HG03521 (cell line): Measurements from ENCODE around the gene C11orf24.

Source experiments
- ATAC-seq: cut with Tn5 transposase; IDR thresholded peaks from one replicate; pipeline ENCODE4 v1.9.1; 2021; ENCODE audit warnings: mild to moderate bottlenecking, moderate library complexity; ENCODE audit not compliant: unreplicated experiment

The C11orf24 gene

GRCh38 chr11:68273026-68273738 lies 1.4 kb upstream of the C11orf24 start:
- no peak for ATAC-seq

GRCh38 chr11:68271023-68271780 lies 571 bp downstream of the C11orf24 start:
- ATAC-seq = peak; percentile 14

DNA sequence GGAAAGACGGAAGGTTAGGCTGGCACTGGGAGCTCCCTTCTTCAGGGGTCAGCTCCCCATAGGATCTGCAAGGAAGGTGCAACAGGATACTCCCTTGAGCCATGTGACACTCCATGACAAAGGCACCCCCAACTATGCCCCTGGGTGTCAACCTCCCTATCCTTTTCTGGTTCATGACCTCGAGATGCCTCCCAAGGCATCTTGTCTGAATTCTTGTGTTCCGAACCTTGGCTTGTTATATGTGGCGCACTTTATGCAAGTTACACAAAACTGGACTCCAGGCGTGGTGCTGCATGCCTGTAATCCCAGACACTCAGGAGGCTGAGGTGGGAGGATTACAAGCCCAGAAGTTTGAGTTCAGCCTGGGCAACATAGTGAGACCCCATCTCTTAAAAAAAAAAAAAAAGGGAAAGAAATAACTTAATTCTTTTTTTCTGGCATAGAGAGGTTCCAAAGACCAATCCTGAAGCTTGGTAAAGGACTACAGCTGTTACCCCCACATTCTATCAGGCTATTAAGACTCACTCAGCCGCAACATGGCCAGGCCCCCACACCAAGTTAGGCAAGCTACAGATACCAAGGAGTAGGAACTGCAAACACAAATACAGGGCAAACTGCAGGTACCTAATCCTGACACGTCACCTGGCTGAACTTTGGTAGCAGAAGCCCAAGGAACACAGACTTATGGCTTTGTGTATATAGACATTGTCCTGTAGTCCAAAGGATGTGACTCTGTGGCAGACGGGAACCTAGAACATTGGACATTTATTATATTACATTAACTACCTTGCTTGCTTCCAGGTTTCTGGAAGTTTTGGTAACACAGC lies 1.4 kb downstream of the C11orf24 start:
- ATAC-seq = no peak

DNA sequence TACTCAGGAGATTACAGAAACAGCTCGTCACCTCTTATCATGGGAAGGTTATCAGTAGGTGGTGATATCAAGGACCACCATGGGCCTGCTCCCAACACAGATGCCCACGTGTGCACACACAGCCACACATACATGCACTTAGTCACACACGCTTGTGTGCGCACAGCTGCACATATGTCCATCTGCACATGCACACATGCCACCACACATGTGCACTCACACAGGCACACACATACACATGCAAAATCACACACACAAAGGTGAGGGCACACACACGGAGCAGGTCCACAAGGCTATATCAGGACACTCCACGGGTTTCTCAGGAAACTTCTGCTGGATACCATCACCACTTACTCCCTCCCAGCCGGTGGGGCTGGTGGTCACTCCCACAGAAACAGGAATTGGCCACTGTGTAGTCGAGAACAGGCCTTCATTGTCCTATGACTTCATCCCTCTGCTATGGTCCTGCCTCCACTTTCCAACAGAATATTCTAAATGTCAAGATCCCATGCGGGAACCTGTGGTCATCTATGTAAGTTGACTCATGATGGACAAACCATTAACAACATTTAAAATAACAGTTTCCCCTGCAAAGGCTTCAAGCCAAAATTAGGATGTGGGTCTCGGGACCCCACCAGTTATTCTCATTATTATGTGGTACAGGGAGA lies 2.2 kb downstream of the C11orf24 start:
- ATAC-seq = no peak

DNA sequence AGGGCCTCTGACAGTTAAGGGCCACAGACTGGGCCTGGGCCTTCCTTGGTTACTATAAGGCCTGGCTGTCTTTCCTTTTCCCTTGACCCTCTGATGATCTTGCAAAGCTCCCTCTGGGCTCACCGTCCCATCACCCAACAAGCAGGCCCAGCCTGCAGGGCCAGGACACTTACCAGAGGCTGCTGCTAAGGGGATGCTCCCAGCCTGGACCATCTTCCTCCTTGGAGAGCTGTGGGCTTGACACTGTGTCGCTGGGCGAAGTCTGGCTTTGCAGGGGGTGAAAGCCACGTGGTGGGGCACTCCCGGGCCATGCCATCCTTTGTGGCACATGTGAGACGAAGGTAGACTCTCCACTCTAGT lies 3.9 kb downstream of the C11orf24 start:
- ATAC-seq = no peak

- no peak for ATAC-seq
Measured at GRCh38 chr11:68266936-68267880, 4.6 kb downstream of the C11orf24 start.

GRCh38 chr11:68266121-68266891 lies 5.5 kb downstream of the C11orf24 start:
- peak; percentile 45 for ATAC-seq

- no peak for ATAC-seq
Measured at GRCh38 chr11:68264741-68265540, 6.8 kb downstream of the C11orf24 start.

DNA sequence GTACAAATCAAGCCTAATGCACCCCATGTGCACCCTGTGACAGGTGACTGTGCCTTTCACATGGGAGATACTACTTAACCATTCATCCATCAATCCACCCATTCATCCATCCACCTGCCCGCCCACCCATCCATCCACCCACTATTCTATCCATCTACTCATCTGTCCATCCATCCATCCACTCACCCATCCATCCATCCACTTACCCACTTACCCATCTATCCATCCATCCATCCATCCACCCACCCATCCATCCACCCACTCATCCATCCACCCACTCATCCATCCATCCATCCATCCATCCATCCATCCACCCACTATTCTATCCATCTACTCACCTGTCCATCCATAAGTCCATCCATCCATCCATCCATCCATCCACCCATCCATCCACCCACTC lies 7.5 kb downstream of the C11orf24 start:
- no peak for ATAC-seq

- ATAC-seq = no peak
Measured at GRCh38 chr11:68263444-68264035, 8.2 kb downstream of the C11orf24 start.

DNA sequence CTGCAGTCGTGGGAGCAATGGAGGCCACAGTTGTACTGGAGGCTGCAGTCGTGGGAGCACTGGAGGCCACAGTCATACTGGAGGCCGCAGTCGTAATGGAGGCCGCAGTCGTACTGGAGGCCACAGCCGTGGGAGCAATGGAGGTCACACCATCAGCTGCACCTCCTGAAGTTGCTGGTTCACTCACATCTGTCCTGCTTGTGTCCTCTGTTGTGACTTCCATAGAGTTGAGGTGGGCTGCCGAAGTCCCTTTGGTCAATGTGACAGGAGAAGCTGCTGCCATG lies 9.3 kb downstream of the C11orf24 start:
- ATAC-seq = no peak

- no peak for ATAC-seq
Measured at GRCh38 chr11:68261749-68262543, 9.8 kb downstream of the C11orf24 start.

DNA sequence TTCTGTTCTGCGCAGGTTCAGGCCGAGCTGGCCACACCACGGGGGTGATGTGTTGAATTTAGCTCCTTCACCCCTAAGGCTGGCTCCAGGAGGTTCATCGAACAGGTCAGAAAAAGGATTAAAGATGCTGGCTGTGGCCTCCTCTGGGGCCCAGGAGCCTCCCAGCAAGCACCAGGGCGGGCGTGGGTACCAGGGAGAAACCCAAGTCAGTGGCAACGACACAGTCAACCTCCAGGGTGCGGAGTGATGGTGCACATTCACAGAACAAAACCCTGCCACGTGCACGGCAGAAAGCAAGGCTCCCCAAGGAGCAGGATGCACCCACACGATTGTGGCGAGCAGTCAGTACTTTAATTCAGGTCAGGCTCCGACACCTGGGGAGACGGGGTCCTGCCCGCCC lies 10.8 kb downstream of the C11orf24 start:
- no peak for ATAC-seq

GRCh38 chr11:68260484-68260883 lies 11.3 kb downstream of the C11orf24 start:
- ATAC-seq = no peak

- ATAC-seq = no peak
Measured at GRCh38 chr11:68259122-68259959, 12.4 kb downstream of the C11orf24 start.

DNA sequence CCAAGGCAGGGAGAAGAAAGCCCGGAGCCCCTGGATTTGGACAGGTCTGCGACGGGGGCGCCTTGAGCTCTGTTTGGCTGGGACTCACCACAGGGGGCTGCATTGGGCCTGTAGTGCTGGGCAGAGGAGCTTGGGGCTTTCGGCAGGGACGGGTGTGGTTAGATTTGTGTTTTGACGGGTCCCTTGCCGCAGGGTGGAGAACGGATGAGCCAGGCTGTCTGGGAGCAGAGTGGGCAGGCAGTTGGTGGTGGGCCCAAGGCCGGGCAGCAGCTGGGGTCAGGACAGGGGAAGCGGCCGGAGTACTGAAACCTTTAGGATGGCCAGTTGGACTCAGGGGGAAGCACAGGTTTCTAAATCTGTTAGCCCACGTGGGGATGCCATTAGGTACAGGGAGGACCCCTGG lies 13.4 kb downstream of the C11orf24 start:
- ATAC-seq = no peak
